Kidney (tissue), 14 donors: ENCODE data around the gene METTL26. TPM values are rescaled to one million over a fixed set of nuclear protein-coding genes. Genes with fewer than 3 reads are reported as not detected.

ENCODE experiments used
- DNase-seq, 5 donors: peaks; one replicate each; pipeline ENCODE4 v3.0.0-alpha.2; 2013 to 2020
- FAIRE-seq: peaks from 2 replicates; lab custom pipeline; 2012; peaks lifted over from hg19 to GRCh38; lab: Jason Lieb, UNC
- H3K27ac ChIP-seq, 2 donors: one replicate each; pipeline ENCODE4 v1.7.0; 2013; ENCODE audit warnings: low read depth in 2 of 2, low read length in 2 of 2, inconsistent platforms in 1 of 2
- H3K27me3 ChIP-seq: one replicate; pipeline ENCODE4 v1.7.1; 2013; ENCODE audit warnings: low read length, inconsistent platforms; ENCODE audit not compliant: control insufficient read depth, insufficient read depth
- H3K36me3 ChIP-seq, 3 donors: one replicate each; pipeline versions ENCODE4 v1.7.0 to v1.7.1; 2013; ENCODE audit warnings: low read length in 3 of 3, control low read depth in 1 of 3, inconsistent platforms in 1 of 3; ENCODE audit not compliant: insufficient read depth in 3 of 3, control insufficient read depth in 2 of 3
- H3K4me1 ChIP-seq, 3 donors: one replicate each; pipeline versions ENCODE4 v1.7.0 to v1.7.1; 2013; ENCODE audit warnings: low read length in 3 of 3, inconsistent platforms in 1 of 3, low read depth in 1 of 3; ENCODE audit not compliant: control insufficient read depth in 2 of 3, insufficient read depth in 2 of 3
- H3K4me3 ChIP-seq, 3 donors: one replicate each; pipeline versions ENCODE4 v1.7.0 to v1.8.1; 2013; ENCODE audit warnings: low read length in 3 of 3, control low read depth in 1 of 3, inconsistent platforms in 1 of 3
- H3K9ac ChIP-seq, 3 donors: one replicate each; pipeline versions ENCODE4 v1.7.0 to v1.7.1; 2013; ENCODE audit warnings: low read length in 3 of 3, control low read depth in 1 of 3, inconsistent platforms in 1 of 3
- H3K9me3 ChIP-seq, 3 donors: one replicate each; pipeline versions ENCODE4 v1.7.0 to v1.7.1; 2013; ENCODE audit warnings: low read length in 3 of 3, control low read depth in 1 of 3, inconsistent platforms in 1 of 3; ENCODE audit not compliant: control insufficient read depth in 2 of 3, insufficient read depth in 1 of 3
- CTCF ChIP-seq: IDR thresholded peaks from 3 replicates; pipeline ENCODE4 v1.5.1; 2012; ENCODE audit warnings: mild to moderate bottlenecking, moderate library complexity, borderline replicate concordance; ENCODE audit not compliant: insufficient read depth; ENCODE audit errors: extremely low read depth
- intact Hi-C: fragments of 100-400 bp; cut with DNase I; formaldehyde crosslinking; loops from one replicate; pipeline ENCODE4 v1.11.1; 2022
- polyA plus RNA-seq: library from polyadenylated mRNA; stranded (reverse); fragments of 350-450 nt; fragmentation: Illumina TruSeq; extraction: RNeasy Lipid Tissue Mini Kit (QIAGEN cat#74804); gene quantifications from one replicate; pipeline ENCODE4 v1.2.3, GENCODE V29; 2014; ENCODE audit warnings: low read depth, low replicate concordance; ENCODE audit not compliant: insufficient read depth
- total RNA-seq: library from RNA; stranded (reverse); fragmentation: NEBNext Ultra II Directional; extraction: Animal tissue kit (Norgen Biotek cat#: 25700); gene quantifications from one replicate; pipeline ENCODE4 v1.2.1, GENCODE V29; 2021
- donor health status: control.
- donor health status: control.
- donor health status: control.
- donor health status: control.
- donor health status: control.
- donor health status: DM: yes; HTN: yes; CAD: no.
- donor health status: Normal renal cell carcinoma (clear cell type).

METTL26 gene
- total and polyA plus RNA-seq, 2 donors from 2014 or later, result 44.2 to 183 TPM

GRCh38 chr16:591892-592517 is 44.1 kb downstream of the METTL26 start:
- intact Hi-C loops, result no loop called here
- TF ChIP-seq CTCF, result no peak
- FAIRE-seq (no peak), DNase-seq (peak in 2 of 5 donors; percentile 30 to 55)
- H3K4me3 ChIP-seq, result peak overlapping the region in 2 of 3 donors; percentile 22 to 29
- peaks cover 6 to 57% (median 41%) of the 10 kb centered on the region in 3 donors for H3K4me1 ChIP-seq
- no peaks in the 10 kb centered on the region for H3K36me3 ChIP-seq
- H3K9ac ChIP-seq, result peak overlapping the region in 1 of 3 donors; percentile 75
- peak overlapping the region; percentile 82 to 94 for H3K27ac ChIP-seq
- H3K27me3 ChIP-seq, result no peaks in the 10 kb centered on the region
- no peaks in the 10 kb centered on the region for H3K9me3 ChIP-seq

DNA sequence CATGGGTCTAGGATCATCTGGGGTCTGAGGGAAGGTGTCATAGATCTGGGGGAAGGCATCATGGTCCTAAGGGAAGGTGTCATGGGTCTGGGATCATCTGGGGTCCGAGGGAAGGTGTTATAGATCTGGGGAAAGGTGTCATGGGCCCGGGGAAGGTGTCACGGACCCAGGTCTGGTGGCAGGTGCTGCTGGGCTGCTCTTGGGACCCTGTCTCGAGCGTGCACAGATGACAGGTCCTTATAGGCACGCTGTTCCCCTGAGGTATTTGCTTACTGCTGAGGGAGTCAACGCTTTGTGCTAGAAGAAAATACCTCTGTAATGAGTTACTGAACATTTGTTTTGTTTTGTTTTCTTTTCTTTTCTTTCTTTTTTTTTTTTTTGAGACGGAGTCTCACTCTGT is 44.9 kb downstream of the METTL26 start:
- Histone ChIP-seq H3K27ac (peak overlapping the region in 1 of 2 donors; percentile 87), H3K9me3 (no peaks in the 10 kb centered on the region), H3K27me3 (no peaks in the 10 kb centered on the region), H3K4me3 (peak overlapping the region; percentile 66 to 80 (median 70)), H3K9ac (peak overlapping the region; percentile 20 to 77 (median 27)), H3K4me1 (peaks cover 6 to 60% (median 42%) of the 10 kb centered on the region in 3 donors), H3K36me3 (no peaks in the 10 kb centered on the region)
- intact Hi-C loops, result no loop called here
- DNase-seq (peak in 1 of 5 donors; percentile 50), FAIRE-seq (no peak)
- TF ChIP-seq CTCF, result no peak

- no peaks in the 10 kb centered on the region for H3K27me3 ChIP-seq
- no peaks in the 10 kb centered on the region for H3K9me3 ChIP-seq
- DNase-seq (no peak), FAIRE-seq (no peak)
- peak overlapping the region; percentile 33 to 87 for H3K27ac ChIP-seq
- no peak for TF ChIP-seq CTCF
- intact Hi-C loops, result no loop called here
- peak overlapping the region; percentile 66 to 80 (median 70) for H3K4me3 ChIP-seq
- peak overlapping the region; percentile 27 to 77 (median 52) for H3K9ac ChIP-seq
- peaks cover 6 to 58% (median 42%) of the 10 kb centered on the region in 3 donors for H3K4me1 ChIP-seq
- H3K36me3 ChIP-seq, result no peaks in the 10 kb centered on the region
Observed at GRCh38 chr16:590815-591200, 45.3 kb downstream of the METTL26 start.
